OCI-LY7 (cell line): ENCODE results near the gene WIZ.

Experiments
- EZH2phosphoT487 ChIP-seq: fragments of 200-600 bp; sonication (generic); IDR thresholded peaks from 2 replicates; pipeline ENCODE4 v1.6.1; 2018; ENCODE audit warnings: low read depth, borderline replicate concordance, mild to moderate bottlenecking, mixed run types, antibody characterized with exemption, low read length, moderate library complexity, mixed read lengths
- TF ChIP-seq, protein P1 (sequence below): fragments of 200-600 bp; sonication (generic); conservative IDR thresholded peaks from 2 replicates; pipeline ENCODE4 v1.5.1; 2014; ENCODE audit warnings: mild to moderate bottlenecking, antibody characterized with exemption, low read length, moderate library complexity, mixed read lengths

GRCh38 chr19:15498910-15499309 lies 49.2 kb upstream of the WIZ start:
- TF ChIP-seq EZH2phosphoT487, result no peak
- TF ChIP-seq, protein P1, sequence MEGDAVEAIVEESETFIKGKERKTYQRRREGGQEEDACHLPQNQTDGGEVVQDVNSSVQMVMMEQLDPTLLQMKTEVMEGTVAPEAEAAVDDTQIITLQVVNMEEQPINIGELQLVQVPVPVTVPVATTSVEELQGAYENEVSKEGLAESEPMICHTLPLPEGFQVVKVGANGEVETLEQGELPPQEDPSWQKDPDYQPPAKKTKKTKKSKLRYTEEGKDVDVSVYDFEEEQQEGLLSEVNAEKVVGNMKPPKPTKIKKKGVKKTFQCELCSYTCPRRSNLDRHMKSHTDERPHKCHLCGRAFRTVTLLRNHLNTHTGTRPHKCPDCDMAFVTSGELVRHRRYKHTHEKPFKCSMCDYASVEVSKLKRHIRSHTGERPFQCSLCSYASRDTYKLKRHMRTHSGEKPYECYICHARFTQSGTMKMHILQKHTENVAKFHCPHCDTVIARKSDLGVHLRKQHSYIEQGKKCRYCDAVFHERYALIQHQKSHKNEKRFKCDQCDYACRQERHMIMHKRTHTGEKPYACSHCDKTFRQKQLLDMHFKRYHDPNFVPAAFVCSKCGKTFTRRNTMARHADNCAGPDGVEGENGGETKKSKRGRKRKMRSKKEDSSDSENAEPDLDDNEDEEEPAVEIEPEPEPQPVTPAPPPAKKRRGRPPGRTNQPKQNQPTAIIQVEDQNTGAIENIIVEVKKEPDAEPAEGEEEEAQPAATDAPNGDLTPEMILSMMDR, result no peak
